GM18873 (cell line): ENCODE data around the gene KPNA1.
"Not testable (repeated sequence)": the region's sequence is repeated elsewhere in the genome, so short reads cannot be mapped to it uniquely, and the experiment has no call there.

Source experiments
- ATAC-seq: cut with Tn5 transposase; IDR thresholded peaks from one replicate; pipeline ENCODE4 v1.9.1; 2021; ENCODE audit warnings: mild to moderate bottlenecking, moderate library complexity, moderate number of reproducible peaks; ENCODE audit not compliant: unreplicated experiment, low FRiP score

Gene KPNA1

DNA sequence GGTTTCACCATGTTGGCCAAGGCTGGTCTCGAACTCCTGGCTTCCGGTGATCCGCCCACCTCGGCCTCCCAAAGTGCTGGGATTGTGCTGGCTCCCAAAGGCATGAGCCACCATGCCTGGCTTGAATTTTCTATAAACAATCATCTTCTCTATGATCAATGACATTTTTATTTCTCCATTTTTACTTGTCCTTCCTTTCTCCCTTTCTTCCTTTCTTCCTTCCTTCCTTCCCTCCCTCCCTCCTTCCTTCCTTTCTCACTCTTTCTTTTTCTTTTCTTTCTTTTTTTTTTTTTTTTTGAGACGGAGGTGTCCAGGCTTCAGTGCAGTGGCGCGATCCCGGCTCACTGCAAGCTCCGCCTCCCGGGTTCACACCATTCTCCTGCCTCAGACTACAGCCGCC is 8.6 kb upstream of the KPNA1 start:
- ATAC-seq = no peak

DNA sequence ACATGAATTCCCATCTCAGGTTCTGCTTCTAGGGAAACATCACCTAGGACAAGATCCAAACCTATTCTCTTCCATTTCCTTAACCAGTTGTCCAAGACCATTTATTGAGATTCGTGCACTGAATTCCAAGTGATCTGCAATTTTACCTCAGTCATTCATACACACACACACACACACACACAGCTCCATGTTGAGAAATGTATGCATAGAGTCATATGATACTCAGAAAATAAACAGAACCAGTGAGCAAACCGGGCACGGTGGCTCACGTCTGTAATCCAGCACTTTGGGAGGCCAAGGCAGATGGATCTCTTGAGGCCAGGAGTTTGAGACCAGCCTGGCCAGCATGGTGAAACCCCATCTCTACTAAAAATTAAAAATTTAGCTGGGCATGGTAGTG is 6.1 kb upstream of the KPNA1 start:
- no peak for ATAC-seq

DNA sequence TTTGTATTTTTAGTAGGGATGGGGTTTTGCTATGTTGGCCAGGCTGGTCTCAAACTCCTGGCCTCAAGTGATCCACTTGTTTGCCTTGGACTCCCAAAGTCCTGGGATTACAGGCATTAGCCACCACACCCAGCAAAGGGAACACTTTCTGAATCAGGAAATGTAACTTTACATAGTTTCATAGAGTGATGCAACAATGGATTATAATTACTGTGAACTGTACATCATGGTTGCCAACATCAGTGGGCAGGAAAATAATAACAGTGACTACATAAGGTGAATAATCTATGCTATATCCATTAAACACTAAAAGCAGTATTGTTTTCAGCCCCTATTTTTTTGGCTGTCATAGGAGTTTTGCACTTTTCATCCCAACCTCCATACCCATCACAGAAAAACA is 5.0 kb upstream of the KPNA1 start:
- no peak for ATAC-seq

- ATAC-seq = no peak
Observed at GRCh38 chr3:122516846-122517360, 2.2 kb upstream of the KPNA1 start.

DNA sequence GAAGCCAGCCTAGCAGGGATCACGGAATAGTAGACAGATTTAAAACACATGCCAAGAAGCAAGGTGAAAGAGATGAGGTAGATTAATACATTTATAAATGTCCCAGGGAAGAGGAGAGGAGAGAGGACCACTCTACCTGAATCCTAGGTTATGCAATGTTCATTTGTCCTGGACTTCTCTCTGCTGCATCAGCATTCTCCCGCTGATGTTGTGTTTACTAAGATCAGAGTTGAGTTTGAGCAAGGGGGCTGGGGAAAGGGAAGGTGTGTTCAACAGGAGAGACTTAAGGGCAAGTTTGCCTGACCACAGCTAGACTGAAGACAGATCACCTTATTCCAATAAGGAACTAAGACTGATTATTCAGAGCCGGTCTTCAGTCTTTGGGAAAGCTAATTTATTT is 1.1 kb upstream of the KPNA1 start:
- no peak for ATAC-seq

GRCh38 chr3:122515020-122515468 is 305 bp upstream of the KPNA1 start:
- ATAC-seq = no peak

DNA sequence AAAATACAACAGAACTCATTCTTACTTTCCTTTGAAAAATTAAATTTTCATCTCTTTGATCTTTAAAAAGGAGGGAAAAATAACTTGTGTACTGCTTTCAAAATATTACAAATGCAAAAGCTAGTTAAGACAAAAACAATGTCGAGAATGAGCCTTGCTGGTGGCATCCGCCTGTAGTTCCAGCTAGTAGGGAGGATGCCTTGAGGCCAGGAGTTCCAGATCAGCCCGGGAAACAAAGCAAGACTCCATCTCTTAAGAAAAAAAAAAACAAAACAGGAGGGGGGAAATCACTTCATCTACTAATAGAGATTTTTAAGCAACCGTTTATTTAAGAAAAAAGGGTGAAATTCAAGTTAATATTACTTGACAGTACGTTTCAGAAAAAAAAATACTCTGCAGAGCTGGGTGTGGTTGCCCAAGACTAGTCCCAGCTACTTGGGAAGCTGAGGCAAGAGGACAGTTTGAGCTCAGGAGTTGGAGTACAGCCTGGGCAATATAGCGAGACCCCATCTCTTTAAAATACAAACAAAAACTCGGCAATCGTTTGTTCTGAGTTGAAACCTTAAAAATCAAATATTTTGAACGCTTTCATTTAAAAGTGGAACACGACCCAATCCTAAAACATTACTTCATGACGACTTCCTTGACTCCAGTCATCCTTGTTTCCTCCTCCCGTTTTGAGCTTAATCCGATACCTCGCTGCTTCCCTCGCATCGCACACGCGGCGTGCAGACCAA is 1.2 kb downstream of the KPNA1 start:
- no peak for ATAC-seq

- ATAC-seq = no peak
Observed at GRCh38 chr3:122512284-122512683, 2.5 kb downstream of the KPNA1 start.

DNA sequence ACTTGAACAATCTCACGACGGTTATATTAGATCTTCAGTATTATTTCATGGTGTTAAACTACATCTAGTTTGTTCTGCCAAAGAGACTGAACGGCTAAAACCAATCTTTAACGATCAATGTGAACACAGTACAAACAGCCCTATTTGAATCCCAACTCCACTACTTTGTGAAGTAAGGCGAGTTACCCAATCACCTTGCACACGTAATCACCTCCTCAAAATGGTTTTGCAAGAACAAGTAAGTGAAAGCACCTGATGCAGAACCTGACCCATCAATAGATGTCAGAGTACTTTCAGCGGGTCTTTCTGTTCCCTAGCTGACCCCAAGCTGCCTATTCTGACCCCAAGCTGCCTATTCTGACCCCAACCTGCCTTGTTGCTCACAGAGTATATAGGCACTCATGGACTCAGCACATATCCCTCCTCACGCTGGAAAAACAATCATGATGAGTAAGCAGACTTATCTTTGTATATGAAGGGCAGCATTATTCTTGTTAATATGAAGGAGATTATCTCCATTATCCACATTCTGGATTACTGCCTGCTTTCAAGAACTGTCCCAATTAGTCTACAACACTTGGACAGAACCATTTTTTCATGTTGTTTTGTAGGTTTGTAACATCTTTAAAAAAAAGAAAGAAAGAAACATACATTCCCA is 3.7 kb downstream of the KPNA1 start:
- no peak for ATAC-seq

GRCh38 chr3:122508944-122509343 is 5.8 kb downstream of the KPNA1 start:
- ATAC-seq = not testable (repeated sequence)

DNA sequence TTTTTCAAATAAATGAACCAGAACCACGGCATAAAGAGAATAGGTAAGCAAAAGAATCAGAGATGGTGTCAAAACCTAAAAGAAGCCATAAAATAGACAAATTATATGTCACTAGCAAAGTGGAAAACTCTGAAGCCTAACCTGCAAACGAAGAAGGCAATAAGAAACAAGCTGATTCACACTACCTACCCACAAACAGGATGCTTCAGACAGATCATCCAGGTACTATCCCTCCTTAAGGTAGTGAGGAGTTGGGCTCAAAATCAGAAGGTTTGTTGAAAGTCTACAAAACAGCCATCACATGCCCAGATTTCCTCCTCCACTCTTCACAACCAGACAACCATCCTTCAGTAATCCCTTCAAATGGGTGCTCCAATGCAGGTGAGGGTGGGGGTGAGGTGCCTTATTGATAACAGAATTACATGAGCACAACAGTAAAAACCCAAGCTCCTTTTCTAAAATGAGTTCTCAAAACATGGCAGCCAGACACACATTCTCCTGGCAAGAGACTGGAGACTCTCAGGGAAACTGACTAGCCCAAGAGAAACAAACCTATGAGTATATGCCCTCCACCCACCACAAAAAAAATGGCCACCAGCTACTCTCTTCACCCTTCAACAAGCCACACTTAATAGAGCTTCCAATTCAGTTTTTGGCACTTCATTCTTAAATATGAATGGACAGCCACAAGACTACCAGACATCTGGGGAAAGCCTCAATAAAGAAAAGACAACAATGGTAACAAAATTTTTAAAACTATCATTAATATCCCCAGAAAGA is 6.4 kb downstream of the KPNA1 start:
- no peak for ATAC-seq

- ATAC-seq = no peak
Observed at GRCh38 chr3:122506450-122506849, 8.3 kb downstream of the KPNA1 start.

GRCh38 chr3:122505676-122506075 is 9.1 kb downstream of the KPNA1 start:
- ATAC-seq = no peak

GRCh38 chr3:122502941-122503340 is 11.8 kb downstream of the KPNA1 start:
- ATAC-seq = no peak

GRCh38 chr3:122502139-122502538 is 12.6 kb downstream of the KPNA1 start:
- no peak for ATAC-seq

DNA sequence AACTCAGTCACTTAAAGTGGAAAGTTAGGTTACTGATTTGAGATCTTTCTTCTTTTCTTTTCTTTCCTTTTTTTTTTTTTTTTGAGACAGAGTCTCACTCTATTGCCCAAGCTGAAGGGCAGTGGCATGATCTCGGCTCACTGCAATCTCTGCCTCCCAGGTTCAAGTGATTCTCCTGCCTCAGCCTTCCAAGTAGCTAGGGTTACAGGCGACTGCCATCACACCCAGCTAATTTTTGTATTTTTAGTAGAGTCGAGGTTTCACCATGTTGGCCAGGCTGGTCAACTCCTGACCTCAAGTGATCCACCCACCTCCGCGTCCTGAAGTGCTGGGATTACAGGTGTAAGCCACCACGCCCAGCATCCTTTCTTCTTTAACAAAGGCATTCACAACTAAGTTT is 13.8 kb downstream of the KPNA1 start:
- ATAC-seq = not testable (repeated sequence)

DNA sequence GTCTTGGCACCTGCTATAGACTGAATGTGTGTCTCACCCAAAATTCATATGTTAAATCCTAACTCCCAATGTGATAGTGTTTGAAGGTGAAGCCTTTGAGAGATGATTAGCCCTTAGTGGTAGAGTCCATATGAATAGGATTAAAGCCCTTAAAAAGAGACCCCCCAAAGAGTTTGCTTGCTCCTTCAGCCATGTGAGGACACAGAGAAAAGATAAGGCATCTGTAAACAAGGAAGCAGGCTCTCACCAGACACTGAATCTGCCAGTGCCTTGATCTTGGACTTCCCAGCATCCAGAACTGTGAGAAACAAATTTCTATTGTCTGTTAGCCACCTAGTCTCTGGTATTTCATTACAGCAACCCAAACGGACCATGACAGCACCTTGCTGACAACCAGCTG is 16.6 kb downstream of the KPNA1 start:
- no peak for ATAC-seq

- peak; percentile 86 for ATAC-seq
Observed at GRCh38 chr3:122497425-122497824, 17.3 kb downstream of the KPNA1 start.

GRCh38 chr3:122496508-122496907 is 18.2 kb downstream of the KPNA1 start:
- ATAC-seq = no peak

GRCh38 chr3:122493296-122493695 is 21.4 kb downstream of the KPNA1 start:
- no peak for ATAC-seq
